Measurements from ENCODE around the gene ITIH5.

DNA sequence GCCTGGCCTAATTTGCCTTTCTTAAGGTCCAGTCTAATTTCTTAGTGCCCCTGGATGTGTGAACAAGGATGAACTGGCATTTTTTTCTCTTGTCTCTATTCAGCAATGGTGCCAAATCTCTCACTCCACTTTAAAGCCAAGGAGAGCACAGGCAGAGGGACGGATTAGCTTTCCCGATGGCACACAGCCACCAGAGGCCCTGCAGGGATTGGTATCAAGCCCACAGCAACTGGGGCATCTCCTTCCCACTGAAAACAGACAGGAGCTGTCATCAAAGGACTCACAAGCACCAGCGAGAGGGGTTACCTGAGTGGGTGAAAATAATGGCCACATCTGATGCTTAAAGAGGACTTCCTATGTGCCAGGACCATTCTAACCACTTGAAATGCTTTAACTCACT lies 83.1 kb downstream of the ITIH5 start:
- TF ChIP-seq, protein P1, sequence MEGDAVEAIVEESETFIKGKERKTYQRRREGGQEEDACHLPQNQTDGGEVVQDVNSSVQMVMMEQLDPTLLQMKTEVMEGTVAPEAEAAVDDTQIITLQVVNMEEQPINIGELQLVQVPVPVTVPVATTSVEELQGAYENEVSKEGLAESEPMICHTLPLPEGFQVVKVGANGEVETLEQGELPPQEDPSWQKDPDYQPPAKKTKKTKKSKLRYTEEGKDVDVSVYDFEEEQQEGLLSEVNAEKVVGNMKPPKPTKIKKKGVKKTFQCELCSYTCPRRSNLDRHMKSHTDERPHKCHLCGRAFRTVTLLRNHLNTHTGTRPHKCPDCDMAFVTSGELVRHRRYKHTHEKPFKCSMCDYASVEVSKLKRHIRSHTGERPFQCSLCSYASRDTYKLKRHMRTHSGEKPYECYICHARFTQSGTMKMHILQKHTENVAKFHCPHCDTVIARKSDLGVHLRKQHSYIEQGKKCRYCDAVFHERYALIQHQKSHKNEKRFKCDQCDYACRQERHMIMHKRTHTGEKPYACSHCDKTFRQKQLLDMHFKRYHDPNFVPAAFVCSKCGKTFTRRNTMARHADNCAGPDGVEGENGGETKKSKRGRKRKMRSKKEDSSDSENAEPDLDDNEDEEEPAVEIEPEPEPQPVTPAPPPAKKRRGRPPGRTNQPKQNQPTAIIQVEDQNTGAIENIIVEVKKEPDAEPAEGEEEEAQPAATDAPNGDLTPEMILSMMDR (conservative IDR thresholded peaks at IDR 0.05; ENCODE audit: low read length) = no peak
- TF ChIP-seq EZH2phosphoT487 (IDR thresholded peaks at IDR 0.05; ENCODE audit: borderline replicate concordance, low read depth, low read length) = no peak

Data from OCI-LY7 (cell line).